ENCODE measurements around the gene ASPDH. TPM values are rescaled to one million over a fixed set of nuclear protein-coding genes. Genes with fewer than 3 reads are reported as not detected.

ASPDH gene
- total RNA-seq, 1 donor from 2014 or later, result not detected

DNA sequence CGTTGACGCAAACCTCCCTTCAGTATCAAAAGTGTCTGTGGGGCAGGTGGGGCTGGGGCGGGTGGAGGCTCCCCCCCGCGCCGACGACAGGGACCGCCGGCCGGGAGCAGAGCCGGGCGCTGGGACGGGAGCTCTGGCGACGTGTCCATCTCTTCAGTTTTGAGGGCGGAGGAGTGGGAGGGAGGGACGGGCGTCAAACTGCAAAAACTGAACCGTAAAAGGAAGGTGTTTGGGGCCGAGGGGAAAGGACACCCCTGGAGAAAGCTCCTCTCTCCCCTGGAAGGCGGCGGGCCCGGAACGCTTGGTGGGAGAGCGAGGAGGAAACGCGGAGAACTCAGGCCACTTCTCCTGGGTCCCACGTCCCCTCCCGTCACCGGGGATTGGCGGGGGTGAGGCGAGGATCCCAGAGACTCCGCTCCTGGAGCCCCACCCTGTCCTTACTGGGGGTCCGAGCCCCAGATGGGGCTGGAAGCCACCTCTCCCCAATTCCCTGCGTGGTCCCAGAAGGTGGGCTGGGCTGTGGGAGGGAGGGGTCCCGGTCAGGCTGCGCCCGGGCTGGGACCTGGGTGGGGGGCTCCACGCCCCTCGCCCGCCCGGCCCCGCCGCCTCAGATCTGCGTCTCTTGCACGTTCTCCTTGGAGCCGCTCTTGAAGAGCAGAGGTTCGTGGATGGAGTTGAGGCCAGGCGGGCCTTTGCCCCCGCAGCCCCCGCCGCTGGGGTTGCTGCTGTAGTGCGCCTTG lies 3.4 kb upstream of the ASPDH start:
- H3K27ac Mint-ChIP-seq (ENCODE audit: unreplicated experiment), result no peak overlapping the region
- no peak for FAIRE-seq

DNA sequence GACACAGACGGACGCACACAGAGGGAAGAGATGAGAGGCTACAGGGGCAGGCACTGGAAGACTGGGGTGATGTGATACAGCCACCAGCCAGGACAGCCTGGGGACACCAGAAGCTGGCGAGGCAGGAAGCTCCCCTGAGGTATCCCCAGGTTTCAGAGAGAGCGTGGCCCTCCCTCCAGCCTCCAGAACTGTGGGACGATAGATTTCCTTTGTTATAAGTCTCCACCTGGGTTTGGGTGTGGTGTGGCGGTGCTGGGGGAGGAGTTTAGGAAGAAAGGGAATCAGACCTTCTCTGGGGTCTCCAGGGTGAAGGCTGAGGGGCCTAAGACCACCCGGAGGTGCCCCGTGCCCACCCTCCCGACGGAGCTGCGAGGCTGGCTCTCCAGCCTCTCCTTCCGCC lies 2.7 kb upstream of the ASPDH start:
- no peak overlapping the region for H3K4me3 Mint-ChIP-seq (ENCODE audit: unreplicated experiment)

More for the DNA sequence above, 3.4 kb upstream of the ASPDH start:
- Histone ChIP-seq H3K36me3 (ENCODE audit: insufficient read depth, low read length) (no peaks in the 10 kb centered on the region), H3K27me3 (ENCODE audit: insufficient read depth, low read length) (no peaks in the 10 kb centered on the region), H3K79me2 (ENCODE audit: insufficient read depth, low read length) (no peaks in the 10 kb centered on the region), H4K20me1 (ENCODE audit: insufficient read depth, low read length) (no peaks in the 10 kb centered on the region), H3K4me2 (ENCODE audit: low read length) (no peak overlapping the region), H3K9me3 (ENCODE audit: insufficient read depth, low read depth, low read length) (peaks cover 4% of the 10 kb centered on the region), H3K27ac (ENCODE audit: low read depth, low read length) (no peak overlapping the region), H3K4me3 (ENCODE audit: insufficient read depth, low read depth, low read length) (no peak overlapping the region), H3K9ac (ENCODE audit: low read length) (no peak overlapping the region), H3K4me1 (ENCODE audit: insufficient read depth, low read length) (no peaks in the 10 kb centered on the region), H2AFZ (ENCODE audit: low read depth, low read length) (no peak overlapping the region)
- no peak for TF ChIP-seq EZH2 (IDR thresholded peaks at IDR 0.05; ENCODE audit: insufficient read depth, low read length)
- no peaks in the 10 kb centered on the region for H3K36me3 Mint-ChIP-seq (ENCODE audit: low read depth, unreplicated experiment)
- DNase-seq (ENCODE audit: low read depth), result no peak
- H3K9me3 Mint-ChIP-seq (ENCODE audit: unreplicated experiment), result peaks cover 6% of the 10 kb centered on the region
- H3K4me1 Mint-ChIP-seq (ENCODE audit: low read depth, unreplicated experiment), result no peaks in the 10 kb centered on the region
- H3K27me3 Mint-ChIP-seq (ENCODE audit: low read depth, unreplicated experiment), result no peaks in the 10 kb centered on the region
- no peak overlapping the region for H3K4me3 Mint-ChIP-seq (ENCODE audit: unreplicated experiment)

DNA sequence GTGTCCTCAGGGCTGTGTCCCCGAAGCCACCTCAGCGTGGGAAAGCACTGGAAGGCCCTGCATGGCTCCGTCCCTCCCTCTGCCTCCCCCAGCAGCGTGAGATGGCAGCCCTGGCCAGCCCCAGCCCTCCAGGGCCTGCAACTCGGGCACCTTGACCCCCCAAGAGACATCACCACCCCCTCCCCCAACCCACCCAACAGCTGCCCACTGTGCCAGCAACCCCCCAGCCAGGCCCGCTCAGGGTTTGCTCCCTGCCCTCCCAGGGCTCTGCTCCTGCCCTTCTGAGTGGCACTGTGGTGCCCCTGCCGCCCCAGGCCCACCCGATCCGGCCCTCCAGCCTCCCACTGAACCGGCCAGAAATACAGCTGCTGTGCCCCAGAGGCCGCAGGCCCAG lies 1.5 kb upstream of the ASPDH start:
- no peak for TF ChIP-seq EZH2 (IDR thresholded peaks at IDR 0.05; ENCODE audit: insufficient read depth, low read length)
- TF ChIP-seq, protein P1, sequence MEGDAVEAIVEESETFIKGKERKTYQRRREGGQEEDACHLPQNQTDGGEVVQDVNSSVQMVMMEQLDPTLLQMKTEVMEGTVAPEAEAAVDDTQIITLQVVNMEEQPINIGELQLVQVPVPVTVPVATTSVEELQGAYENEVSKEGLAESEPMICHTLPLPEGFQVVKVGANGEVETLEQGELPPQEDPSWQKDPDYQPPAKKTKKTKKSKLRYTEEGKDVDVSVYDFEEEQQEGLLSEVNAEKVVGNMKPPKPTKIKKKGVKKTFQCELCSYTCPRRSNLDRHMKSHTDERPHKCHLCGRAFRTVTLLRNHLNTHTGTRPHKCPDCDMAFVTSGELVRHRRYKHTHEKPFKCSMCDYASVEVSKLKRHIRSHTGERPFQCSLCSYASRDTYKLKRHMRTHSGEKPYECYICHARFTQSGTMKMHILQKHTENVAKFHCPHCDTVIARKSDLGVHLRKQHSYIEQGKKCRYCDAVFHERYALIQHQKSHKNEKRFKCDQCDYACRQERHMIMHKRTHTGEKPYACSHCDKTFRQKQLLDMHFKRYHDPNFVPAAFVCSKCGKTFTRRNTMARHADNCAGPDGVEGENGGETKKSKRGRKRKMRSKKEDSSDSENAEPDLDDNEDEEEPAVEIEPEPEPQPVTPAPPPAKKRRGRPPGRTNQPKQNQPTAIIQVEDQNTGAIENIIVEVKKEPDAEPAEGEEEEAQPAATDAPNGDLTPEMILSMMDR (IDR thresholded peaks at IDR 0.05; ENCODE audit: insufficient read depth, low read depth, low read length), result no peak
- Mint-ChIP-seq H3K27me3 (ENCODE audit: low read depth, unreplicated experiment) (no peaks in the 10 kb centered on the region), H3K36me3 (ENCODE audit: low read depth, unreplicated experiment) (no peaks in the 10 kb centered on the region), H3K4me3 (ENCODE audit: unreplicated experiment) (no peak overlapping the region), H3K27ac (ENCODE audit: unreplicated experiment) (no peak overlapping the region), H3K4me1 (ENCODE audit: low read depth, unreplicated experiment) (no peaks in the 10 kb centered on the region), H3K9me3 (ENCODE audit: unreplicated experiment) (peaks cover 13% of the 10 kb centered on the region)
- Histone ChIP-seq H3K4me1 (ENCODE audit: insufficient read depth, low read length) (peaks cover 2% of the 10 kb centered on the region), H3K4me2 (ENCODE audit: low read length) (no peak overlapping the region), H4K20me1 (ENCODE audit: insufficient read depth, low read length) (no peaks in the 10 kb centered on the region), H3K36me3 (ENCODE audit: insufficient read depth, low read length) (no peaks in the 10 kb centered on the region), H3K4me3 (ENCODE audit: insufficient read depth, low read depth, low read length) (no peak overlapping the region), H3K27me3 (ENCODE audit: insufficient read depth, low read length) (no peaks in the 10 kb centered on the region), H3K79me2 (ENCODE audit: insufficient read depth, low read length) (peaks cover 7% of the 10 kb centered on the region), H2AFZ (ENCODE audit: low read depth, low read length) (no peak overlapping the region), H3K9me3 (ENCODE audit: insufficient read depth, low read depth, low read length) (peaks cover 4% of the 10 kb centered on the region), H3K9ac (ENCODE audit: low read length) (no peak overlapping the region), H3K27ac (ENCODE audit: low read depth, low read length) (no peak overlapping the region)
- DNase-seq (ENCODE audit: low read depth), result no peak
- FAIRE-seq, result no peak

More for the DNA sequence above, 2.7 kb upstream of the ASPDH start:
- Histone ChIP-seq H3K79me2 (ENCODE audit: insufficient read depth, low read length) (no peaks in the 10 kb centered on the region), H3K27ac (ENCODE audit: low read depth, low read length) (no peak overlapping the region), H3K4me1 (ENCODE audit: insufficient read depth, low read length) (no peaks in the 10 kb centered on the region), H3K36me3 (ENCODE audit: insufficient read depth, low read length) (no peaks in the 10 kb centered on the region), H2AFZ (ENCODE audit: low read depth, low read length) (no peak overlapping the region), H3K27me3 (ENCODE audit: insufficient read depth, low read length) (no peaks in the 10 kb centered on the region), H3K4me3 (ENCODE audit: insufficient read depth, low read depth, low read length) (no peak overlapping the region), H3K9ac (ENCODE audit: low read length) (no peak overlapping the region), H3K9me3 (ENCODE audit: insufficient read depth, low read depth, low read length) (peaks cover 4% of the 10 kb centered on the region), H4K20me1 (ENCODE audit: insufficient read depth, low read length) (no peaks in the 10 kb centered on the region), H3K4me2 (ENCODE audit: low read length) (no peak overlapping the region)
- DNase-seq (ENCODE audit: low read depth) (no peak), FAIRE-seq (no peak)
- no peaks in the 10 kb centered on the region for H3K36me3 Mint-ChIP-seq (ENCODE audit: low read depth, unreplicated experiment)
- TF ChIP-seq, protein P1 (IDR thresholded peaks at IDR 0.05; ENCODE audit: insufficient read depth, low read depth, low read length), result no peak
- no peak for TF ChIP-seq EZH2 (IDR thresholded peaks at IDR 0.05; ENCODE audit: insufficient read depth, low read length)
- no peaks in the 10 kb centered on the region for H3K4me1 Mint-ChIP-seq (ENCODE audit: low read depth, unreplicated experiment)
- H3K27me3 Mint-ChIP-seq (ENCODE audit: low read depth, unreplicated experiment), result no peaks in the 10 kb centered on the region
- no peak overlapping the region for H3K27ac Mint-ChIP-seq (ENCODE audit: unreplicated experiment)
- peaks cover 9% of the 10 kb centered on the region for H3K9me3 Mint-ChIP-seq (ENCODE audit: unreplicated experiment)

Data from astrocyte (in vitro differentiated cells and primary cell).